ENCODE data around the gene KHDRBS2.

The KHDRBS2 gene

DNA sequence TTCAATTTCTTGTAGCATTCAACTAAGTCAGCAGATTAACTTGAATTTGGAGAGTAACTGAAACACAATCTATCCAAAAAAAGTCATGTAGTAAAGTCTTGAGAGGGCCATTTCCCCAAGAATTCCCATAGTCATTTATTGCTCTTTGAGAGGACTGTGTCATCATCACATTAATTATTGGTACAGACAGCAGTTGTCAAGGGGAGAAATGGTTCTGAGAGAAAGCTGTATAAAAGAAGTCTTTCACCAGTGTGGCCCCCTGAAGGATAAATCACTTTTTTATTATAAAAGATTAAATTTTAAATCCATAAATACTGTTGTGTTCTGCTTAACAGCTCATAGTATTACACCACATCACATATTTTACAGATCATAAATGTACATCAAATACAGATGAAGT lies 111.5 kb downstream of the KHDRBS2 start:
- no peak for DNase-seq

DNA sequence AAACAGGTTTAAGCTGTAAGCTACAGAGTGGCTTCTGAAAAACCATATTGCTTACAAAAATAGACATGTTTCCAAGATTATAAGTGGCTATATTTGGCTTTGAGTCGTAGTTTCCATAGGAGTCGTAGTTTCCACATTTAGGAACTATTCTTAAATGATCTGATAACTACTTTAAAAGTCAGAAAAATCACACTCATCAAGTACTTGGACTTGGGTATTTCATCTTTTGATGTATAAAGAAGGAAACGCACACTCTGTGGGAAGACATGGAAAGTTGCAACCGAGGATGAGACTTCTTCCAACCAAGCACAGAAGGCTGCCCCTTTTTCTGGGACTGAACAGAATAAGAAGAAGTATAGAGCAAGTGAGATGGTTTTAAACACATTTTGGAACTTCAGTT lies 118.3 kb downstream of the KHDRBS2 start:
- no peak for DNase-seq

DNA sequence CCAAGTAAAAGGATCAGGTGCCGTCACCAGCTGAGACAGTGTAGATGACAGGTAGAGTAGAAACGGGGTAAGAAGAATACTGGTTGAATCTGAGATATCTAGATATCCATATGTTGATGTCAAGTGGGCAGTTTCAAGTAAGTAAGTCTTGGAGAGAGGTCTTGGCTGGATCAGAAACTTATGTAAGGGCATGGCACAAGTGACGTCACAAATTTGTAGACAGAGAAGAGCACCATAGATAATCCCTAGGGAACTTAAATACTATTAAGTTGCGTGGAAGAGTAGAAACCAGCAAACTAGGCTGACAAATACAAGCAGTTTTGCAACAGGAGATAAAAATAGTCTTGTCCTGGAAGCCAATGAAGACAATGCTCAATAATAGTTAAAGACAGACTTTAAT lies 123.2 kb downstream of the KHDRBS2 start:
- DNase-seq = no peak

DNA sequence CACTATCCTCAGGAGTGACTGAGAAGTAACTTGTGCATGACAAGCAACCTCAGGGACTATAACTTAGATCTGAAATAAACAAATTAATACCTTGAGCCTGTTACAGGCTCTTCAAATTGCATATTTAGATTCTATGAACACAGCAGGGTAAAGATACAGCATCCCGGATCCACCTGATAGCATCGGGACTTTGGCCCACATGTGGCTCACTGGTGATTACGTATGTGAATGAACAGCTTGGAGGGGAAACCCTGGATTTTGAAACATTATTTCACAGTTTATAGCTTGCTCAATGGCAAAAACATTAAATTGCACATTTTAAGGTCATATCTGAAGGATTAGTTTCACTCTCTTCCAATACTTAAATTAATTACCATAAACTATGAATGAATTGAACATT lies 133.2 kb downstream of the KHDRBS2 start:
- no peak for DNase-seq

DNA sequence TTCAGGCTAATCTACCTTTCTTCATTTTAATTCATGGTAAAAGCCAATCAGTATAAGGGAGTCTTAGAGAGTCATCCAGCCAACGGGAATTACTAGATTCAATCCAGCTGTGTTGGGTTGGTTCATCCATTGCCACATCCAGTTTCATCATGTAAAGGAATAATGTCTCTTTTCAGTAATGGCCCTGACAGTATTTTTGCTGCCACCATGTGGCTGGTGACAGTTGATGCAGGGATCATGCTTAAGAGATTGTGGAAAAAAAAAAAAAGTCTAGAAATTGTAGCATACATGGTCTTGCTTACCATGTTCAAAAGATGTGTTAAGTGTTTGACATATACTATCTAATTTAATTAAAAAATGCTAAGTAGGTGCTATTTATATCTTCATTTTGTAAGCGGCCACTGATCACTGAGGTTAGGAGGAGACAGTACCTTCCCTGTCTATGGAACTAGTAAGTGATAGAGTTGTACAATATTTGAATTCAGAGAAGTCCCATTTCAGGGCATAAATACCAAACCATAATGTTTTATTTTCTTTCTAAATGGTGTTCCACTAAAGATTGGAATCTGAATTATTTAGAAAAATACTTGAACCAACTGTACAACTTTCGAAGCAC lies 135.9 kb downstream of the KHDRBS2 start:
- peak; percentile 9 for DNase-seq

DNA sequence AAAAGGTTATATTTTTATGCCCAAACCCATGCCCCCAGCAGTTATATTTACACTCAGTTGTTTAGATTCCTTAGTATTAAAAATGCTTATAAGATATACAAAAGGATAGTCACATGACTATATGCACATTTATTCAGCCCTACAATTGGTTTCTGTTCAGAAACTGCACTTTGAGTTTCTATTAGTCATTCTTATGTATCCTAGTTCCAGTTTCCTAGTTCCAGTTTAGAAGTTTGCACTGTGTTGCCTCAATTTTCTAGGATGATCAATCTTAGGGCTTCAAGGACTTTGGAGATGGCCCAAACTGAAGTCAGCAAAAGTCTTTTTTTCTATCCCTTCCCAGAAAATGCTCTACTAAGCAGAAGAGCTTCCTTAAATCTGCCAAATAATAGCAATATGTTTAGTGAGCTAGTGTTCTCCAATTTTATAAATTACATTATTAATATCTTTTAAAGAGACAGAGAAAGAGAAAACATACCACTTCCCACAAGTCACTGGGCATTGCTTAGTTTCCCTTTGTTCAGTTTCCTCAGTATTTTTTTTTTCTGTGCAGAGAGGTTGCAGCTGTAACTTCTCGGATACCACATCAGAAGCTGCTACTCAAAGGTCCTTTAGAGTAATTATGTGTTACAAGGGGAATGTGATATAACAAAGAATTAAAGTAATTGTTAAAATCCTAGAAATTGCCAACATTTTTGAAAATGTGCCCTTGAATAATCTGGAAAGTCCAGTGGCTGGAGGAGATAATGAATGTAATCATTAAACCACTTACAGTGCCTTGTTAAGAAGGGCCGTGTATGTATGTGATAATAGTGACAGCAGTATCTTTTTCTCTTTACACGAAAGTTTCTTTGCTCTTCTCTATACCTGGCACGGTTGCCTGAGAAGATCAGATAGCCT lies 138.8 kb downstream of the KHDRBS2 start:
- no peak for DNase-seq

DNA sequence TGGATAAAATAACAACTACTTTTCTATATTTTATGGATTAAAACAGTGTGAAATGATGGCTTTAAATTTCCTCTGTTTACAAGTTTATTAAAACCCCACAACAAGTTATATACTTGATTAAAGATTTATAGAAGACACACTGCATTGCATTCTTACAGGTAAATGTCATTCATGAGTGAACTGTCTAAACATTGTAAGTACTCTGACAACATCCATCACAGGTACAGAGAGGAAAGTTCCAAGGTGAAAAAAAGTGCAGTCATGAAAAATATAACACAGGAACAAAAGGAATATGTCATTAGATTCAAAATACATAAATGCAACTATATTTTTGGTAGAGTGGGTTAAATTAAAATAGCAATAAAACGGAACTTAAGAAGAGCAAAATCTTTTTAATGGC lies 156.9 kb downstream of the KHDRBS2 start:
- no peak for DNase-seq

DNA sequence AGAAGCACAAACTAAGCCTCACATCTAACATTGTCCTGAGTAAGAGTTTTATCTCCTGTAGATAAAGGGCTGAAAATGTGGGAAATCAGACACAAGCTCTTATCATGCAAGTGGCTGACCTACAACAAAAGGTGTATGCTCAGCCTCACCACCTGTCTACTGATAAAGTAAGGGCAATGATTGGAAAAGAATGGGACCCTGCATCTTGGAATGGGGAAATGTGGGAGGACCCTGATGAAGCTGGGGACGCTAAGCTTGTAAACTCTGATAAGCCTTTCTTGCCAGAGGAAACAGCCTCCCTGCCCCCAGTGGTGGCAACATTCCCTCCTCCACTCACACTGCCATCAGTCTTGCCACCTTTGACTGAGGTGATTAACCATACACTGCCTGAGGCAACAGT lies 166.6 kb downstream of the KHDRBS2 start:
- DNase-seq = no peak

DNA sequence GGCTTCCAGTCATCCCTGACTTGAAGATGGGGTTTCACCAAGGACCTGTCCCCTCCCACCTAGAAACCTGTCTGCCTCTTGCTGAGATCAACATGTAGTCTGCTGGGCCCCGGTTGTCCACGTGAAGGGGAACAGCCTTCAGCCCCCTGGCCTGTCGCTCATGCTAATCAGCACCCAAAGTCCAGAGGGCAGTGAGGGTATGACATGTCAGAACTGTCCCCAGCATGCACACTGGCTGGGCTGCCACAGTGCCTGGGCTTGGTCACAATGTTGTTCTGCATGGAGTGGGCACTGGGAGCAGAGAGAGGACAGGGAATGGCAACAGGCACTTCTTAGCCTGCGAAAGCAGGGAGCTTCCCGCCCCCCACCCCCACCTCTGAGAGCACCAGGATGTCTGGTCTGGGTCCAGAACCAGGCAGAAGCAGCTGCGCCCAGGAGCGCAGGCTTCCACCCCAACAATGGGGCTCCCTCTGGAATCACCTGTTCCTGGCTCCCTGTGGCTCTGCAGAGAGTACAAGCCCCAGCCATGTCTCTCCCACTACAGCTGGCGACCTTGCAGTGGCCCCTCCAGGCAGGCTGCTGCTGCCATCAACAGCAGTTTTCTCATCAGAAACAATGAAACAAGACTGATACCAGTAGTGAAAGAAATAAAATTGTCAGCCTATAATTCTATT lies 182.7 kb downstream of the KHDRBS2 start:
- DNase-seq = no peak

DNA sequence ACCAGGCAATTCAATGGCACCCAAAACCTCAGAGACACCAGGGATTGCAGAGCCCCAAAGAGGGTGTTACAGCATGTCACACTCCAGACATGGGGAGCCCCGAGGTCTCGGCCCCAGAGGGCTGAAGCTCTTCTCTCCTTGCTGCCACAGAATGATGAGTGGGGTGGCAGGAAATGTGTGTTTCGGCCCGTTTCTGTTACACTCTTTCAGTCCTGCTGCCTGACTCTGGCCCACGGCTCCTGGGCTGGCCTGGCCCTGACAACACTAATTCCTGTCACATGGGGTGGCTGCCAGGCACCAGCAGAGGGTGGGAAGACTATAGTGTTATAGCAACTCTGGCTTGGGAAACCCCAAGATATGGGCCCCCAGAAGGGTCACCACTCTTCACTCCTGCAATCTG lies 183.6 kb downstream of the KHDRBS2 start:
- no peak for DNase-seq

DNA sequence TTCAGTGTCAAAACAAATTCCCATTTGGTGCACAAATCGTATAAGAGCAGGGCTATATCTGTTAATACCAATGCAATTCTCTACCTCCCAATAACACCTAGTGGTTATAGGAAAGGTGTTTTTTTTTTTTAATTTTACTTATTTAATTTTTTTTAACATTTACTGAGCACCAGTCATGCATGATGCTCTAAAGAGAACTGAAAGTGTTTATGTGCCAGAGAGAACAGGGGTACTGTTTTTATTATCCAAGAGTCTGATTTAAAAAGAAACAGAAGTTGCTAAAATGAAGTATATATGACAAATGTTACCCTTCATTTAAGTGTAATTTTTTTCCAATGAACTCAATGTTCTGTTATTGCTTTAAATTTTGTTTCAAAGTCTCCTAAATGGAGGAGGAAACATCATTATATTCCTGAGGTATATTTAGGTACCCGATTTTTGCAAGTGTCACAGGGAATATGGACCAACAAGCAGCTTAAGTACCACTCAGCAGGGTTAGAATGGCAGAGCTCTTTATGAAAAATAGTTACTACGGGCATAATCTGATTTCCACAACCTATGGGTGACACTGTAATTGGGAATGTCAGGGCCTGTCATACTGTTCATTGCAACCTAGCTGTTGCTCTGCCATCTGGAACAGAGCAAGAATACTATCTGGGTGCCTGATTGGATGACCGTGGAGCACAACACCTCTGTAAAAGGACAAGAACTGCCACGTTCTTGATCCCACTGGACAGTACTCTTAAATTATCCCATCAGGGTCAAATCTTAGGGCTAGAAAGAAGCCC lies 195.4 kb downstream of the KHDRBS2 start:
- no peak for DNase-seq

DNA sequence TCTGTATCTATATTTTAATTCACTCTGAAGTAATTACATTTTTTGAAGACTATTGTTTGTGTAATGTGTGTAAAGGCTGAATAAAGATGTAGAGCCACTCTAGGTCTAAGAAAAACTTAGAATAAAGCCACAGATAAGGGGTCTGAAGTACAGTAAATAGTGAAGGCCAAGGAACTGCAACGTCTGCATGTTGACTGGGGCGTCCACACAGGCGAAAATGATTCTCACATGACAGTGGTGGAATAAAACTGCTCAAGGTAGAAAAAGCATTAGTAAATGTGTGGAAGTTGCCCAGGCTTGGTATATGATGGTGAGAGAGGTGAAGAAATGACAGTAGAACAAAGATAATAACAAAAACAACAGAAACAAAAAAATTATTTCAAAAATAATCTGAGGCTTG lies 196.2 kb downstream of the KHDRBS2 start:
- no peak for DNase-seq

DNA sequence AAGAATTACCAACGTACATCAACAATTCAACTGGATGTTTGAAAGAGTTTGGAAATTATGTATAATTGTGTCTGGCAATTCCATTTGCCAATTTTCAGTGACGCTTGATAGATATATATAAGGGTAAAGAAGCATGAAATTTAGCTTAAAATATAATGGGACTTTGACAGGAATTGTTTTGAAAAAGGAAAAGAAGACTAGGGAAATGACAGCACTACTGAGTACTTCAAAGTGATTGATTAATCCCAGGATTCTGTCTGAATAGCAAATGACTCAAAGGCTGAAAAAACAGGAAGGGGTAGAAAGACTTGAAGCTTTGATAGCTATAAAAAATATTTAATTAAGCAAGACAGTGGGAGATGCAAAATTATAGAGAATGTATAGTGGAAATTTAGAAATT lies 200.0 kb downstream of the KHDRBS2 start:
- no peak for DNase-seq

DNA sequence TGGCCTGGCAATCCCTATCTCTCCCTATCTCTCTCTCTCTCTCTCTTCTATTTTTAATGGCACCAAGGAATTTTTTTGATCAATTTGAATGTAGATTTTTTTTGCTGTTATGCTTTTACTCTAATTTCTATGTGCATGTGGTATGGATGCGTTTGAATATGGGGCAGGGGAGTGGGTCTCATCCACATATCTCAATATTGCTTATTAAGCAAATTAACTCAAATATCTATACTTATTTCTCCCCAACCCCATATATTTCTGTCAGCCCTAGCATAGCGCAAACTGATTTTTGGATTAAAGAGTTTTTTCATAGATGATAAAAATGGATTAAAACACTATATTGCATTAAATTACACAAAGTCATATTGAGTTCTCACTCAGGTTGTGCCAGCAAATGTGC lies 210.2 kb downstream of the KHDRBS2 start:
- no peak for DNase-seq

DNA sequence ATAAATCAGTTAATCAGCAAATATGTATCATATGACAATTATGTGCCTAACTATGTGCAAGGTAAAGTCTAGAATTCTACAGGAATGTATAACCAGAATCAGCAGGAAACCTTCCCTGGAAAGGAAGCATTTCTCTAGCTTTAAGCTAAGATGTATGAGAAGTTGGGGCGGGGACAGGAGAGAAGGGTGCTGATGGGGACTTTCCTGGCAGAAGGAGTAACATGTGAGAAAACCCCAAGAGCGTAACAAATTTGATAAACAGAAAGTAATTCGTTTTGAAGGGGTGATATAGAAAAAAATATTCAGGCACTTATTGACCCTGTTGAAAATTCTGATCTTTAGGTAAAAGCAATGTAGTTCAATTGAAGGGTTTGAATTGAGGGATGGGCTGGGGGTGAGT lies 226.1 kb downstream of the KHDRBS2 start:
- DNase-seq = no peak

DNA sequence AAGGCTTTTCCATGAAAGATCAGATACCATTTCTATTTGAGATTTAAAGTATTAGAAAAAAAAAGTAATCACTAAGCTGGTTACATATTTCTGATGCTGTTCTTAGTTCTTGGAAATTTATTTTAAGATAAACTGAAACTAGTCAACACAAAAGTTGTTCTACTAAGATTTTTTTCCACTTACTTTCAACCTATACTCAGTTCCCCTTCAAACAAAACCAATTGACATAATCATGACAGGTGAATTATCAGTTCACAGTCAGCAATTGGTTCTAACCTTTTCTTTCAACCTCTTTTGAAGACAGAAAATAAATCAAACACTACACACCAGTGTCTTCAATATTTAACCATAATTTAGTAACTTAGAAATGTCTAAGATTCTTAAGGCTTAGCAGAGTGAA lies 228.7 kb downstream of the KHDRBS2 start:
- DNase-seq = no peak

DNA sequence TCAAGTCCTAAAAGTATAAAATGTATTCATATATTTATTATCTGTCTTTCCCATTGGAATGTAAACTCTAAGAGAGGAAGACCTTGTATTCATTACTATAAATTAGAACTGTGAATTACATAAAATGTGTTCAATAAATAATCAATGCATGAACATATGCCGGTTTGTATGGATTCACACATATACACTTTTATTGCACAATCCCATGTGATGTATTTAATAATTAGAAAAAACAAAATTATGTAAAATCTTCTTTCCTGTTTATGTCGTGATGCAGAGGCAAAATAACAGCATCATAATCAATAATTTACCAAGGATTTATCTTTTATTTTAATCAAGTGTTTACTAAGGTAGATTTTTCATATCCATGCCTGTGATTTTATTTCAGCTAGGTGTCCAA lies 240.5 kb downstream of the KHDRBS2 start:
- no peak for DNase-seq

DNA sequence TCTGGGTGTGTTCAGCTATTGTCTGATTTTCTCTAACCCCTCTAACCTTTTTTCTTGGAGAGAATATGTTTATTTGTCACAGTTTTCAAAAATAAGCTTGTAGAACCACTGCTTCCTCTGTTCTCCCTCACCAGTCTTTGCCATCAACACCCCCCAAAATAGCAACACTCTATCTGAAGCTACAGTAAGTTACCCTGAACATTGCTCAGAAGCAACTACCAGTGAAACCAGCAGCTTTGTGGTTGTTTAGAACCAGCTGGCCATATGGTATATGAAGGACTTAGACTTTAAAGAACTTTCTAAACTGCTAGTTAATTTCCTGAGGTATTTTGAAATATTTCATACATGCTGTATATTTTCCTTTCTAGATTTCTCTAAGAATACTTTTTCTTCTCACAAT lies 242.9 kb downstream of the KHDRBS2 start:
- no peak for DNase-seq

DNA sequence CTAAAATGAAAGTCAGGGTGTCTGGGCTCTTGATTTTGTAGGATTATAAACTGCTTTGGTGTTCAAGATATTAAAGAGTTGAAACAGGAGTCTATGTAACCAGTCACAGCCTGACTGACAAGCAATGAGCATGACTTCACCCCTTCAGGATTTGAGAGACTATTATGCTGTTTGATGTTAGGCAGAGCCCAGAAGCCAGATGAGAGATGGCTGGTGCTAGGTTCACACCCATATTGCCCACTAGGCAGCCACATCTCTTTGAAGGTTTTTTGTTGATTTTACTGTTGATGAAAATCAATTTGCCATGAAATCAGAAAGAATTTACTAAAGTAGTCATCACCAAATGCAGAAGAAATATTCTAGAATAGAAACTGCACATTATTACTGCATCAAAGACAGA lies 243.6 kb downstream of the KHDRBS2 start:
- DNase-seq = no peak

DNA sequence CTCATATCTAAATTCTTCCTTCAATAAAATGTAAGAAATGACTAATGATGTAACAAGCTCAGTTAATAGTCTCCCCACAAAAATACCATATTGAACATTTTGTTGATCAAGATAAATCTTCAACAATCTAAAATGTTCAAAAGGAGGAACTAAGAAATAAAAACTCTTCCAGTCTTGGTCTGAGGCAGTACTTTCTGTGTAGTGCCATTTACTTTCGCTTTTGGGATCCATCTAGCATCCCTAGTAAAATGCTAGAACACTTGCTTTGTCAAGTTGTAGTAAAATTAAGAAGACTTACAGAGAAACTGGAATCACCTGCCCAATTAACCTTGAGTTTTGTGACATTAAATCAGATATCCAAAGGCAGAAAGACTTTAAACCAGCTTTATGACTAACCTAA lies 246.4 kb downstream of the KHDRBS2 start:
- no peak for DNase-seq

DNA sequence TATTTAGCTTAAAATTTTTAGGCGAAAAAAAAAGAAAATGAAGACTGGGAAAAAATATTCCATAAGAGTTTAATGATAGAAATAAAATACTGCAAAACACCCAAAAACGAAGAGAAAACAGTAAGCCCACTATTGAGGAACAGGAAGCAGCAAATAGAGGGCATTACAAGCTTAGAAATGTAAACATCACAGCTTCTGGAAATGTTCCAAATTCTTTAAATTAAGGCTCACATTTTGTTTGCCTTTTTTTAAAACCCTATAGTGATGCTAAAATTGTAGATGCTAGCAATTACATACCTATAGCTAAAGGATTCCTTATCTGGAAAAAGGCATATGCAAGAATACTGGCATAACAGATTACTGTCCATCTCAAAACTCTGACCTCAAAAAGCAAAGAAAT lies 248.6 kb downstream of the KHDRBS2 start:
- no peak for DNase-seq

DNA sequence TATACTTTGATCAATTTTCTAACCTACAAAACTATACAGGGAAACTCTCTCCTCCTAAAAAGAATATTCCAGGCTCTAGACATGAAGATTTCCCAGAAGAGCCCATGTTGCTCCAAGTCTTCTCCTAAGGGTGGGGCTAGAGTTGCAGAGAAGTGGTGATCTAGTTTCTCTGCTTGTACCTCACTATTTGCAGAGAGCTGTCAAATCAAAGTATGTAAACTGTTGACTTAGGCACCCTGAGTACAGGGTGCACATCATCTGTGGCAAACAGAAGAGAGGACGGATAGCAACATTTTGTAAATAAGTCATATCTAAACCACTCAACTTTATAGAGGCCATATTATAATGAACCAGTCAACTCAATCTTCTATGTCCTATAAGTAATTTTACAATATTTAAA lies 250.1 kb downstream of the KHDRBS2 start:
- no peak for DNase-seq

DNA sequence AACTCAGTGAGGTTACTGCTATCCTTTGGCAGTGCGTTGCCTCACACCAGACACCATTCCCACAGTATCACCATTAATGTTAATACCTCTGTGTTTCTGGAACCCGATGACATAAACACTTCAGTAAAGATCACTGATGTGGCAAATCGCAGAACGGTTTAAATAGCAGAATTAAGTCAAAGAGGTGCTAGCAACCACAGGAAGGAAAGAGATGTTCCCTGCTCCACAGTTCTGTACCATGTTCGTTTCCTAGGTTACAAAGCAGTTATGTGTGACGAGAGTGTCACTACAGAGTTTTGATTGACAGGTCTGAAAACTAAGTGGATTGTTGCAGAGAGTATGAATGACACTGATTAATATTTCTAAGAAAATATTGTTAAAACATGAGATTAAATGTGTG lies 272.3 kb downstream of the KHDRBS2 start:
- no peak for DNase-seq
